Effector CD8-positive, alpha-beta T cell (primary cell): ENCODE data around the gene PLVAP.

Experiments used
- DNase-seq: peaks from one replicate; lab custom pipeline; 2025; lab: John Stamatoyannopoulos, UW
- total RNA-seq, 4 experiments: gene quantifications; one replicate each; lab custom pipeline; 2026; lab: John Stamatoyannopoulos, UW

Gene PLVAP, protein sequence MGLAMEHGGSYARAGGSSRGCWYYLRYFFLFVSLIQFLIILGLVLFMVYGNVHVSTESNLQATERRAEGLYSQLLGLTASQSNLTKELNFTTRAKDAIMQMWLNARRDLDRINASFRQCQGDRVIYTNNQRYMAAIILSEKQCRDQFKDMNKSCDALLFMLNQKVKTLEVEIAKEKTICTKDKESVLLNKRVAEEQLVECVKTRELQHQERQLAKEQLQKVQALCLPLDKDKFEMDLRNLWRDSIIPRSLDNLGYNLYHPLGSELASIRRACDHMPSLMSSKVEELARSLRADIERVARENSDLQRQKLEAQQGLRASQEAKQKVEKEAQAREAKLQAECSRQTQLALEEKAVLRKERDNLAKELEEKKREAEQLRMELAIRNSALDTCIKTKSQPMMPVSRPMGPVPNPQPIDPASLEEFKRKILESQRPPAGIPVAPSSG
- 0 to 0.18 (median 0) reads per million in 4 experiments for total RNA-seq

DNA sequence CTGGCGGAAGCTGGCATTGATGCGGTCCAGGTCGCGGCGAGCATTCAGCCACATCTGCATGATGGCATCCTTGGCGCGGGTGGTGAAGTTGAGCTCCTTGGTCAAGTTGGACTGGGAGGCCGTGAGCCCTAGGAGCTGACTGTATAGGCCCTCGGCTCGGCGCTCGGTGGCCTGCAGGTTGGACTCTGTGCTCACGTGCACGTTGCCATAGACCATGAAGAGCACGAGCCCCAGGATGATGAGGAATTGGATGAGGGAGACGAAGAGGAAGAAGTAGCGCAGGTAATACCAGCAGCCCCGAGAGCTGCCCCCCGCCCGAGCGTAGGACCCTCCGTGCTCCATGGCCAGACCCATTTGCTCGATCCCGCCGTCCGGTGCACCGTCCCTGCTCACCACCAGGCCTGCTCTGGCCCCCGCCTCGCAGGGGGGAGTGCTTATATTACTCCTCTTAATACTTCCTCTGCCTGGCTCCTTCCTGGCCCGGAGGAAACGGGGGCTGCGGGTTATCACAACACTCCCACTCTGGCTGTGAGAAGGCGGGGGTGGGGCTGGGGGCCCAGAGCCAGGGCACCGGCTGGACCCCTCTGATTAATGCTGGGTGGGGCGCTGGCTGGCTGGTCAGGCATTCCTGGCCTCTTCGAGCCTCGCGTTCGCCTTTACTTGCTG, at the start of gene PLVAP:
Gene PLVAP (minus strand): TSS at position 408 of the 666 bp plus-strand sequence. CDS start 54 bp downstream, at position 354.
- no peak for DNase-seq

DNA sequence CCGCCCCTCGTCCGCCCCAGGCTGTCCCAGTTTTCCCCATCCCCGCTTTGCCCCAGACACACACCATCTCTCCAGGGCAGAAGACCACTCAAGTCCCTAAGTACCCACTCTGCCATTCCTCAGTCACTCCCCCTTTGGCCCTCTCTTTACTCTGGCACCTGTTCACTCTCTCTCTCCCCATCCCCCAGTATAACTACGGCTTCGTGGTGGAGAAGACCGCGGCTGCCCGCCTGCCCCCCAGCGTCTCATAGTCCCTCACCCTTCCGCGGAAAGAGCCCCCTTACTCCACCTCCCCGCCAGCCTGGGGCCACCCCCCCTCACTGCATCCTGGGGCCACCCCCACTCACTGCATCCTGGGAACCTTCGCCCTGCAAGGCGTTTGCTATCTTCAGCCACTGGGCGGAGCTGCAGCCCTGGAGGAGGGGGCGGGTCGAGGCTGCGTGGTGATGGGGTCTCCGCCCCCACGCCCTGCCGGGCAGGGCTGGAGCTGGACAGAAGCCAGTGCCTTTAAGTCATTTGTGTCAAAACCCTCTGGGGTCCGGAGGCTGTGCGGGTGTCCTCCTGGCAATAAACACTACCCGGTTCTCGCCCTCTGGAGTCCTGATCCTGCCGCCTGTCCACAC, 47.7 kb upstream of the PLVAP start:
- DNase-seq = peak; percentile 25

DNA sequence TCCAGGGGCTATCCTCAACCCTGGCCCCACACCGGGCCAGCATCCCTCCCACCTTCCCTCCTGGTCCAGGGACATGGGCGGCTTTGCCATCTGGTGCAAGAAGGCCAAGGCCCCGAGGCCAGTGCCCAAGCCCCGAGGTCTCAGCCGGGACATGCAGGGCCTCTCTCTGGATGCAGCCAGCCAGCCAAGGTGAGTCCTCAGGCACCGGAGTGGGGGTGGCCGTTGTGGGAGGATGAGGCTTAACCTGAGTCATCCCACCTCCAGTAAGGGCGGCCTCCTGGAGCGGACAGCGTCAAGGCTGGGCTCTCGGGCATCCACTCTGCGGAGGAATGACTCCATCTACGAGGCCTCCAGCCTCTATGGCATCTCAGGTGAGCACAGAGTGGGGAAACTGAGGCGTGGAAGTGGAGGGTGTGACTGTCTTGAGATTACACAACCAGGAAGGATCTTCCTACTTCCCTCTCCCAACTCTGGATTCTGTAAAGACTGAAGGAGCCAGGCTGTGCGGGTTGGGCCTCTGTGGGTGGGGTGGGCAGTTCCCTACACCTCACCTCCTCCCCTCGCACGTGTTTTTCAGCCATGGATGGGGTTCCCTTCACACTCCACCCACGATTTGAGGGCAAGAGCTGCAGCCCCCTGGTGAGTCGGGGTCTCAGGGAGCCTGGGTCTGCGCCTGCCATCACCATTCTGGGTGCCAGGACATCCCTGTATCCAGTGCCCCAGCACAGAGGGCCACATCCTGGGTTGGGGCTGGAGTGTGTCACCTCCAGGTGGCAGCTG, 46.5 kb upstream of the PLVAP start:
- DNase-seq = no peak

DNA sequence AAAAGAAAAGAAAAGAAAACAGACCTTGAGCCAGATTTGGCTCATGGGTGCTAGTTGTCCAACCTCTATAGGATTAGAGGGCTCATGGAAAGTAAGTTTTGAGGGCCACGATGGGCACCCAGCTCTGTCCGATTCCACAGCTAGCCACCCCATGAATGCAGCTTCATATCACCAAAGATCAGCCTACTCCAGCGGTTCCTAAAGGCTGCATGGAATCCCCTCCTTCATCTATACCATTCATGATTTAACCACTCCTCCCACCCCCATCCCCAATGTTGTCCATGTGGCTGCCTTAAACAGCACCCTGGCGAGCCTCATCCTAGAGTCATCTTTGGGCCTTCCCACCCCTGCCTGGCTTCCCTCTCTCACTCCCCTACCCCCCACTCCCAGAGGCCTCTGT, 44.8 kb upstream of the PLVAP start:
- no peak for DNase-seq

DNA sequence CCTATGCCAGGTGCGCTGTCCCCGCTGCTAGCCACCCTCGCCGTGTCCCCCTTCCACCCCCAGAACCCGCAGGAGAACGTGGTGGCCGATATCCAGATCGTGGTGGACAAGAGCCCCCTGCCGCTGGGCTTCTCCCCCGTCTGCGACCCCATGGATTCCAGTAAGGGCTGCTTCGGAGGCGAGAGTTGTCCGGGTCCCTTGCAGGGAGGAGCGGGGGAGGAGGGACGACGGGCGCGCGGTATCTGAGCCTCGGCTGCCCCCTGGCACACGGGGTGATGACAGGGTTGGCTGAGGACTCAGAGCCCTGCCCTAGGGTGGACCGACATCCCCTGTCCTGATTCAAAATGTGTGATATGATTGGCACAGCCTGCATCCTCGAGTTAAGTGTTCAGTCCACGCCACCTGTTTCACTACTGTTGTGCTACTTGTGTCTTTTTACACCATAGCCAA, 43.4 kb upstream of the PLVAP start:
- no peak for DNase-seq

DNA sequence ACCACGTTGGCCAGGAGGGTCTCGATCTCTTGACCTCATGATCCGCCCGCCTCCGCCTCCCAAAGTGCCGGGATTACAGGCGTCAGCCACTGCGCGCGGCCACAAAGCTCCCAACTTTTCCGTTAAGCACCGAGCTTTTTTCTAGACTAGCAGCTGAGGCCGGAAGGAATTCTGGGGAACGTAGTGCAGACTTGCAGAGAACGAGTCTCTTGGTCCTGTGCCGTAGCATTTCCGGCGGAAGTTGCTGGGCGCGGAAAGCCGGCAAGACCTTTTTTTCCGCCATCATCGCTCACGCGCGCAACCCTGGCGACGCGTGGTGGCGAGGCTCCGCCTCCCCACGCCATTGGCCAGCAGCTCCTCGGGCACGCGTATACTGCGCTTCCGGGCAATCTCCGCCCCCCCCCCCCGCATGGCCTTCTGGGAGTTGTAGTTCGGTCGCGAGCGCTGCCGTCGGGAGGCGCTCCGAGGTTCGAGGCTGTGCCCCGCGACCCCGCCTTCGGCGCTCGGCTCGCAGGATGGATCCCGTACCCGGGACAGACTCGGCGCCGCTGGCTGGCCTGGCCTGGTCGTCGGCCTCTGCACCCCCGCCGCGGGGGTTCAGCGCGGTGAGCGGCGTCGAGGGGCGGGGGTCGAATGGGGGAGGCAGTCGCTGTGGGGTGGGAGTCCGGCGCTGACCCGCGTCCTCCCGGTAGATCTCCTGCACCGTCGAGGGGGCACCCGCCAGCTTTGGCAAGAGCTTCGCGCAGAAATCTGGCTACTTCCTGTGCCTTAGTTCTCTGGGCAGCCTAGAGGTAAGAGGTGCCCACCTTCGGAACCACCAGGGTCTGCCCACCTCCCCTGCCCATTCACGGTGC, 42.7 kb upstream of the PLVAP start, which contains the start of gene MVB12A:
Gene MVB12A (plus strand): TSS at position 427 of the 854 bp plus-strand sequence. CDS start 89 bp downstream, at position 516.
- DNase-seq = peak; percentile 92

DNA sequence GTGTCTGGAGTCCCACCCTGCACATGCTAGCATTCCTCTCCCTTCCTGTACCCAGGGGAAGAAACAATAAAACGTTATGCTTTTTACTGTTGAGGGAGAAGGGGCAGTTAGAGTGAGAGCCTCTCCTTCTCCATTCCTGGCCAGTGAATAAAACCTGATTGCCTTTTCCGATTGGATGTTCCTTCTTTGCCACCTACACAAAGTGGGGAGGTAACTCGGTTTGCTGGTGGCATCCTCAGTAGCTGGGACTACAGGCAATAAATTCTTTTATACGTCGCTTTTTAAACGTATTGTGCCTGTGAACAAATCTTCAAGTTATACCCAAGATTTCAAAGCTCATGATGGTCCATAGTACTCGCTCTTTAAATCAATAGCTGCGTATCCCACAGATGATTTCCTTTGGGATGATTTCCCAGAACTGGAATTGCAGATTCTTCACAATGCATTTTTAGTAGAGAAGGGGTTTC, 42.0 kb upstream of the PLVAP start:
- no peak for DNase-seq

DNA sequence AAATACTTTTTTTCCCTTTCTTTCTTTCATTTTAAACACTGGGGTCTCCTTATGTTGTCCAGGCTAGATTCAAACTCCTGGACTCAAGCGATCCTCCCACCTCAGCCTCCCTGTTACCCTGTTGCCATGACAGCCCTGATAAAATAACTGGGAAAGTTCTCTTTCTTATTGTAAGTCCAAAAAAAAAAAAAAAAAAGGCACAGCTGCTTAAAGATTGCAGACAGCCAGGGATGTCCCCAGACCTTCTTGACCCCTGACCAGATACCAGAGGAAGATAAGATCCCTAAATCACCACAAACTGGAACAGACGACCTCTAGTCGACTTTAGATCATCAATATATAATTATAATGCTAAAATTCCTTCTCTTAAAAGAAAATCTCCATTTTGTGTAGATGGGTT, 41.6 kb upstream of the PLVAP start:
- DNase-seq = no peak

DNA sequence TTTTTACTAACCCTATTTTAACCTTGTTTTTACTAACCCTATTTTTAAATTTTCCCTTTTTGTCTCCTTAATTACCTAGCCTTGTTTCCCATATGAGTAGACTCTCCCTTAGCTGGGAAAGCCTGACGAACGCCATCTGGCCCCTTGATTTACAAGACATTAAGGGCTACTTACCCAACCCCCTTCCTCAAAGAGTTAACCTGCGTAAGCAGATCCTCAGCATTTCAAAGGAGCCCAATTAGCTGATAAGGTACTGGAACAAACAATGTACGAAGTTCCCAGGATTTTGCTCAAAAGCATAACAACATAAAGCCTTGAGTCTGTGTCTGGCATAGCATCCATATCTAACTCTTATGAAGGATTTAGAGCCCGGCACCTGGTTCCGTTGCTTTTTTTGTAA, 38.0 kb upstream of the PLVAP start:
- DNase-seq = no peak

DNA sequence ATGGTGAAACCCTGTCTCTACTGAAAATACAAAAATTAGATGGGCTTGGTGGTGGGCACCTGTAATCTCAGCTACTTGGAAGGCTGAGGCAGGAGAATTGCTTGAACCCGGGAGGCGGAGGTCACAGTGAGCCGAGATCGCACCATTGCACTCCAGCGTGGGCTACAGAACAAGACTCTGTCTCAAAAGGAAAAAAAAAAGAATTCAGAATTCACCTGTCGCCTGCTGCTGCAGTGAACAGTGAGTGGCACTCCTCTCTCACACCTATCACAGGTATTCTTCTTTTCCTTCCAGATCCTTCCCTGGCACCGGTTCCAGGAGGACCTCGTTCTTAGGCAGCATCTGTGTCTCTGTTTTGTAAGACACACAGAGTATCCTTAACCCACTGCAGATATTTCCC, 37.0 kb upstream of the PLVAP start:
- no peak for DNase-seq

DNA sequence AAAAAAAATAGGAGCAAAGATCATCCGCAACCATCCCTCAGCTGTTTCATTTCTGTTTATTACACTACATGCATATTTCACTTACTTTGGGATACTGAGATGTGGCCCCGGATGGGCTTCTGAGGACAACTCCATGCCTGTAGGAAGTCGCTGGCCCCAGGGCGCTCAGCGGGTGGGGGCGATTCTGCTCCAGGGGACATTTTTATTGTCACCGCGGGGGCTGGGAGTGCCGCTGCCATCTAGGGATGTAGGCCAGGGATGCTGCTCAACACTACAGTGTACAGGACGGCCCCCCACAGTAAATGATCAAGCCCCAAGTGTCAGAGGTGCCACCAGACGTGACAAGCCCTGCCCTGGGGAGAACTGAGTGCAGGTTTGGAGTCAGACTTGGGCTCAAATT, 34.7 kb upstream of the PLVAP start:
- no peak for DNase-seq

DNA sequence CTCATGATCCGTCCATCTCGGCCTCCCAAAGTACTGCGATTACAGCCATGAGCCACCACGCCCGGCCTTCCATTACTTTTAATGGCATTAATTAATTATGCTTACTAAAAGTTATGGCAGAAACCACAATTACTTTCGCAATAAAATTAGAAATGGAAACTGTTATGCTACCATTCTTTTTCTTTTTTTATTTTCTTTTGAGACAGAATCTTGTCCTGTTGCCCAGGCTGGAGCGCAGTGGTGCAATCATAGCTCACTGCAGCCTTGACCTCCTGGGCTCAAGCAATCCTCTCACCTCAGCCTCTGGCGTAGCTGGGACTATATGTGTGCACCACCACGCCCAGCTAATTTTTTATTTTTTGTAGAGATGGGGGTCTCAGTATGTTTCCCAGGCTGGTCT, 32.8 kb upstream of the PLVAP start:
- DNase-seq = no peak

DNA sequence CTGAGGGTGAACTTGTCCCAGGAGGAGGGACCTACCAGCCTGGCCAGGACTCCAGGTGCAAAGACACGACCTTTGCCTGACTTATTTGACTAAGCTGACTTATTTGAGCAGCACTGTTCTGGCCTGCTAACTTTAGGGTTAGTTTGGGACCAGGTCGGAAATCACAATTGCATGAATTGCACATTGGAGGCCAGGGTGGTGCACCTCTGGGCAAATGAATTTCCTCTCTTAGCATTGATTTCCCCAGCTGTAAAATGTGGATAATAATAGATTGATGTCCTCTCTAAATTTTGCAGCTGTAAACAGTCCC, 29.7 kb upstream of the PLVAP start:
- no peak for DNase-seq

DNA sequence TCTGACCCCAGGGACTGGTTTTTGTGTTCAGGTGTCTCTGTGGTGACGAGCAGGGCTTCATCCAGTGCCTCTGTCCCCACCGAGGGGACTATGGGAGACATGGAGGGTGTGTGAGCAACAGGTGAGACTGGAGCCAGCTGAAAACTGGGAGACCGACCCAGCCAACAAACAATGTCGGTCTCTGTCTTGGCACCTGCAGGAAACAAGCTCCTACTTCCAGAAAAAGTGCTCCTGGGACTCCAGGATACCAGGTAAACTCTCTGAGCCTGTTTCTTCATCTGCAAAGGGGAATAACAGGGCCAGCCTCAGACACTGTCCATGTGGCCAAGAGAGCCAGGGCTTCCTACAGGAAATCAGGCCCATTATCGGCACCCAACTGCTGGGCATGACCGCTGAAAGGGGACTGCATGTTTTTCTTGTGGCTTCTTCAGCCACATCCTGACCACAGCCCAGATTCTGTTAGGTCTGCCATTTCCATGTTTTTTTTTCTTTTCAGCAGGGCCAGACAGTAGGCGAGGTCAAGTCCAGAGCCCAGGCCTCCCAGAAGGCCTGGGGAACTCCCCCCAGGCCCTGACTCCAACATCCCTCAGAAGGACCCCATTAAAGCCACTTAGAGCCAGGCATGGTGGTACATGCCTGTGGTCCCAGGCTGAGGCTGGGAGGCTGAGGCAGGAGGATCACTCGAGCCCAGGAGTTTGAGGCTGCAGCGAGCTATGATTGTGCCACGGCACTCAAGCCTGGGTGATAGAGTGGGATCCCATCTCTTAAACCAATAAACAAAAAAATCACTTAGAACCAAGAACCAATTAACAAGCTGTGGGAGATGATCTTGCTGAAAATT, 29.1 kb upstream of the PLVAP start:
- DNase-seq = no peak

DNA sequence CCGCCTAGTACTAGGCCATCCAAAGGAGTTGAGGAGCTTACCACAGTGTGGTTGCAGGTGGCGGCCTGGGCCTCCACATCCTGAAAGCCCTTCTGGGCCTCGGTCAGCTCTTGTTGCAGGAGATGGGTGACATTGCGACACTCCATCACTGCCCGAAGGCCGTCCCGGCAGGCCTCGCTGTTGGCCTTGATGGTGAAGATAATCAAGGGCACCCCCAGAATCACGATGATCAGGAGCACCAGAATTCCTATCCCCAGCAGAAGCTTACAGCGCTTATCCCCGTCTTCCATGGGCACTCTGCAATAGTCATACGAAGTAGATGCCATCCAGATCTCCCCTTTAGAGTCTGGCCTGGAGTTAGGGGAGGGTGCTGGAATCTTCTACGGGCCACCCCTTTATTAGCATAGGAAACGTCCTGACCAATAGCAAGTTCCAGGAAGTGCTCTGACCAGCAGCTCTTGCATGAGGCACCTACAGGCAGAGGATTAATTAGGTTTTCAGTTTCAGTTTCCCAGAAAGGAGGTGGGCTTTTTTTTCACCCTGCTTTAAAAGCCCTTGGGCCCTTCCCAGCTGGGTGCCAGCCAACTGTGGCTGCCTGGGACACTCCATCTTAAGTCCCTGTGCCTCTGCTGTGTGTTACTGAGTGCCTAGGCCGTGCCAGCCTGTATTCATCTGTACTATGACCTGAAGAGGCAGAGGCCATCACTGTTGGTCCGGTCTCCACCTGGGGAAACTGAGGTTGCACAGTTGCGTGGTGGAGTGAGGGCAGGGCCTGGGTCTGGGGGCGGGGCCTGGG, 28.3 kb upstream of the PLVAP start, which contains the start of gene BST2:
Gene BST2 (minus strand): TSS at position 381 of the 796 bp plus-strand sequence. CDS start 55 bp downstream, at position 326.
- DNase-seq = peak; percentile 37

DNA sequence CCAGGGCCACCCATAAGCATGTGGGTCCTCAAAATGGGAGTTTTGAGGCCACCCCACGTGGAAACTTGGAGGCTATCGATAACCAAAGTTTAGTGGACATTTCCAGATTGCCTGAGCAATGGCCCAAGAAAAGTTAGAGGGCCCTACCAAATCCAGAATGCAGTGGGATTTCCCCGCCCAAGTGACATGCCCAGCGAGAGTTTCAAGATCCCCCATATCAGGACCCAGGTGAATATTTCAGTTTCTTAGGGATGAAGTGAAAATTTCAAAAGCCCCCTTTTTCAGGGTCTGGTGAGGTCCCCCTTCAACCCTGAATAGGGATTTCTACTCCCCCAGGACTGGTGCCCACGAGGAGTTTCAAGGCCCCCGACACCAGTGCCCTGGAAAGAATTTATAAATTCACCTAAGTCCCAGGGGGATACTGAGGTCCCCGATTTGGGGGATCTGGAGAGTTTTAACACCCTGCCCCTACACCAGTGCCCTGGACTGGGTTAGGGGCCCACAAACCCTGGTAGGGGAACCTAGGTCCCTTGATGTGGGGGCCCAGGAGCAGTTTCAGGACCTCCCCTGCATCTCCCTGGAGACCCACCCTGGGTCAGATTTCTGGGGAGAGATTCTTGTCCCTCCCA, 27.6 kb upstream of the PLVAP start:
- no peak for DNase-seq

DNA sequence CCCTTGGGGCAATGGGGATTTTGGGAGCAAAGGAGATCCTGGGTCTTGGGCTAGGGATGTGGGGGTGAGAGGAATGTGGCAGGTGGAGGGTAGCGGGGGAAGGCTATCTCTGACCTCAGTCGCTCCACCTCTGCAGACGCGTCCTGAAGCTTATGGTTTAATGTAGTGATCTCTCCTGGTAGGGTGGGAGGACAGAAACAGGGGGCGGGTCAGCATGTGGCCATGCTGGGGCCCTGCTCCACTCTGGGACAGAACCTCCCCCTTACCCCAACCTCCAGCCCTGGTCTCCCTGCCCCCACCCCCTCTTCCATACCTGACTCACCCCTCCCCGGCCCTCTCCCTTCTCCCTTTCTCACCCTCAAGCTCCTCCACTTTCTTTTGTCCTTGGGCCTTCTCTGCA, 26.9 kb upstream of the PLVAP start:
- no peak for DNase-seq
